PC-9 (cell line): Measurements from ENCODE around the gene PSD2. TPM values are rescaled to one million over a fixed set of nuclear protein-coding genes. Genes with fewer than 3 reads are reported as not detected.
A peak's percentile ranks its signal among the peaks of the same experiment; 100 is the strongest.

Experiments
- BruUV-seq: library from RNA; stranded (reverse); fragments of 400-500 nt; replicated peaks from 2 replicates; lab custom pipeline; 2021; lab: Mats Ljungman, UMichigan
- CTCF ChIA-PET: fragments of 300-600 bp; sonication (Branson Sonifier 250); formaldehyde crosslinking; loops from one replicate; lab custom pipeline; 2022; ENCODE audit warnings: antibody characterized with exemption; lab: Charles Lee
- POLR2A ChIA-PET: fragments of 300-600 bp; sonication (Branson Sonifier 250); formaldehyde crosslinking; loops from one replicate; lab custom pipeline; 2022; ENCODE audit warnings: antibody characterized with exemption; ENCODE audit not compliant: unreplicated experiment; lab: Charles Lee
- DNase-seq, 2 experiments: peaks; one replicate each; pipeline versions ENCODE4 v3.0.0 to v3.0.0-alpha.2; 2015 to 2022; ENCODE audit warnings: mixed read lengths in 1 of 2
- H2AFZ ChIP-seq: fragments of 200-600 bp; sonication (generic); 2 replicates; pipeline ENCODE4 v1.8.1; 2017; ENCODE audit warnings: antibody characterized with exemption
- H3F3A ChIP-seq: fragments of 200-600 bp; sonication (generic); 2 replicates; pipeline ENCODE4 v1.8.1; 2017; ENCODE audit warnings: antibody characterized with exemption, mild to moderate bottlenecking, low read depth; ENCODE audit not compliant: insufficient read depth
- H3K27ac ChIP-seq: fragments of 200-600 bp; sonication (generic); 2 replicates; pipeline ENCODE4 v1.6.1; 2016; ENCODE audit warnings: mixed run types
- H3K27me3 ChIP-seq: fragments of 200-600 bp; sonication (generic); 2 replicates; pipeline ENCODE4 v1.6.1; 2016; ENCODE audit warnings: low read depth, mixed run types; ENCODE audit not compliant: insufficient read depth
- H3K36me3 ChIP-seq: fragments of 200-600 bp; sonication (generic); 2 replicates; pipeline ENCODE4 v1.6.1; 2016; ENCODE audit warnings: low read depth, mixed run types
- H3K4me1 ChIP-seq: fragments of 200-600 bp; sonication (generic); replicated peaks from 2 replicates; pipeline ENCODE4 v1.6.1; 2016; ENCODE audit warnings: mixed run types; ENCODE audit not compliant: insufficient read depth
- H3K4me2 ChIP-seq: fragments of 200-600 bp; sonication (generic); 2 replicates; pipeline ENCODE4 v1.6.1; 2017; ENCODE audit warnings: mixed run types
- H3K4me3 ChIP-seq: fragments of 200-600 bp; sonication (generic); 2 replicates; pipeline ENCODE4 v1.6.1; 2016; ENCODE audit warnings: mixed run types
- H3K79me2 ChIP-seq: fragments of 200-600 bp; sonication (generic); 2 replicates; pipeline ENCODE4 v1.6.1; 2017; ENCODE audit warnings: low read depth, mixed run types
- H3K9me2 ChIP-seq: fragments of 200-600 bp; sonication (generic); 2 replicates; pipeline ENCODE4 v1.8.1; 2017; ENCODE audit warnings: mild to moderate bottlenecking; ENCODE audit not compliant: insufficient read depth
- H3K9me3 ChIP-seq: fragments of 200-600 bp; sonication (generic); 2 replicates; pipeline ENCODE4 v1.8.1; 2016; ENCODE audit warnings: low read depth; ENCODE audit not compliant: insufficient read depth
- H4K20me1 ChIP-seq: fragments of 200-600 bp; sonication (generic); 2 replicates; pipeline ENCODE4 v1.8.1; 2017; ENCODE audit not compliant: insufficient read depth
- CTCF ChIP-seq: fragments of 200-600 bp; sonication (generic); conservative IDR thresholded peaks from 2 replicates; pipeline ENCODE4 v1.6.1; 2017; ENCODE audit warnings: mixed run types, antibody characterized with exemption, mild to moderate bottlenecking, moderate library complexity
- EZH2 ChIP-seq: fragments of 200-600 bp; sonication (generic); IDR thresholded peaks from 2 replicates; pipeline ENCODE4 v1.8.0; 2017; ENCODE audit warnings: antibody characterized with exemption, low read depth
- intact Hi-C: fragments of 100-400 bp; cut with micrococcal nuclease; formaldehyde crosslinking; loops from one replicate; pipeline ENCODE4 v1.10.0; 2022; ENCODE audit not compliant: unreplicated experiment
- total RNA-seq: library from RNA; stranded (reverse); gene quantifications from 2 replicates; pipeline ENCODE4 v1.2.3, GENCODE V29; 2021

The PSD2 gene
- total RNA-seq, 1 experiment from 2014 or later: 0.07 TPM

- no peak overlapping the region for H3K4me2 ChIP-seq
- H3K79me2 ChIP-seq: no peaks in the 10 kb centered on the region
- H3K4me1 ChIP-seq: peaks cover 12% of the 10 kb centered on the region
- no peak overlapping the region for H3K4me3 ChIP-seq
- CTCF ChIA-PET: interaction anchor here (0.5 to 0.6 kb wide), 2 partner anchors 142 to 235 kb away, joined by 3 to 4 read pairs; no protein-coding TSS in a partner anchor
- intact Hi-C loops: no loop called here
- H3K9me2 ChIP-seq: no peaks in the 10 kb centered on the region
- no peak overlapping the region for H2AFZ ChIP-seq
- no peak overlapping the region for H3K27ac ChIP-seq
- no peak for DNase-seq
- BruUV-seq: no TSS peak
- no peaks in the 10 kb centered on the region for H3K36me3 ChIP-seq
- POLR2A ChIA-PET: no interaction called here
- no peaks in the 10 kb centered on the region; the same call in 1 of the 2 replicates for H3F3A ChIP-seq
- H3K9me3 ChIP-seq: no peaks in the 10 kb centered on the region
- H4K20me1 ChIP-seq: no peaks in the 10 kb centered on the region
- no peak for TF ChIP-seq EZH2
- no peak for TF ChIP-seq CTCF
- H3K27me3 ChIP-seq: no peaks in the 10 kb centered on the region
Measured at GRCh38 chr5:139767960-139768359, 27.6 kb upstream of the PSD2 start.

GRCh38 chr5:139768807-139769465 is 26.7 kb upstream of the PSD2 start:
- Histone ChIP-seq H3K9me3 (no peaks in the 10 kb centered on the region), H3K9me2 (no peaks in the 10 kb centered on the region), H3K4me3 (no peak overlapping the region), H2AFZ (no peak overlapping the region), H3K4me2 (peak overlapping the region; percentile 33), H3K27me3 (0 out of 2 replicates have a peak, but pooled peaks cover 2% of the 10 kb centered on the region), H3K36me3 (no peaks in the 10 kb centered on the region), H3K4me1 (peaks cover 10% of the 10 kb centered on the region), H4K20me1 (no peaks in the 10 kb centered on the region), H3K79me2 (no peaks in the 10 kb centered on the region), H3F3A (no peaks in the 10 kb centered on the region), H3K27ac (no peak overlapping the region)
- no peak for DNase-seq
- BruUV-seq: no TSS peak
- ChIA-PET POLR2A (no interaction called here), CTCF (no interaction called here)
- TF ChIP-seq EZH2: no peak
- TF ChIP-seq CTCF: no peak
- intact Hi-C loops: no loop called here

- POLR2A ChIA-PET: no interaction called here
- BruUV-seq: no TSS peak
- Histone ChIP-seq H4K20me1 (no peaks in the 10 kb centered on the region), H3K4me1 (peaks cover 10% of the 10 kb centered on the region), H2AFZ (no peak overlapping the region), H3K27ac (no peak overlapping the region), H3K36me3 (no peaks in the 10 kb centered on the region), H3K9me2 (no peaks in the 10 kb centered on the region), H3K79me2 (no peaks in the 10 kb centered on the region), H3F3A (no peaks in the 10 kb centered on the region), H3K4me3 (no peak overlapping the region), H3K4me2 (peak overlapping the region; percentile 33), H3K27me3 (0 out of 2 replicates have a peak, but pooled peaks cover 5% of the 10 kb centered on the region), H3K9me3 (no peaks in the 10 kb centered on the region)
- TF ChIP-seq CTCF (no peak), EZH2 (no peak)
- intact Hi-C loops: no loop called here
- CTCF ChIA-PET: no interaction called here
- no peak for DNase-seq
Measured at GRCh38 chr5:139769477-139769876, 26.1 kb upstream of the PSD2 start.
